ENCODE results near the gene PROSER3. TPM values are rescaled to one million over a fixed set of nuclear protein-coding genes. Genes with fewer than 3 reads are reported as not detected.

The PROSER3 gene
- total RNA-seq, 6 experiments from 2014 or later, result 3.9 to 5.5 (median 4.7) TPM

DNA sequence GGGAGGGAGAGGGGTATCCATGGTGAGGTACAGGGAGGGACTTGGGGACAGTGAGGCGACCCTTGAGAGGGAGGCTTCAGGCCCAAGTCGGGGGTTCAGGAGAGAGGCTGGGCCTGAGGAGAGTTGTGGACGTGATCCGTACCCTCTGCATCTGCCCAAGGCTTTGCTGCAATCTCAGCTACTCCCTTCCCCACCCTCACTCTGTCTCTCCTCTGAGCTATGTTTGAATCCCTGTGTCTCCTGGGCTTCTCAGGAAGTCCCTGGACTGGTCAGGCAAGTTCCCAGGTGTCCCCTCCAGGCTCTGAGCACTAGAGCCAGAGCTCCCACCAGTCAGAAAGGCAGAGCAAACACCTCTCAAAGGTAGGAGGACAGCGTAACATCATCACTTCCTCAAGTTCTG lies 7.8 kb upstream of the PROSER3 start:
- DNase-seq (no peak), ATAC-seq (no peak)
- WGBS (ENCODE audit: insufficient coverage, low coverage, low lambda C conversion rate, missing lambda C conversion rate), result 93% methylated on average over 3 of the region's 5 CpGs
- intact Hi-C loops (cut with DNase I), result no loop called here
- H3K9me3 ChIP-seq, result no peaks in the 10 kb centered on the region
- H3K4me3 ChIP-seq, result no peak overlapping the region
- peaks cover 0 to 13% (median 5%) of the 10 kb centered on the region in 4 donors for H3K36me3 ChIP-seq
- H3K4me1 ChIP-seq, result peaks cover 0 to 20% (median 13%) of the 10 kb centered on the region in 4 donors
- no peak for TF ChIP-seq POLR2A (IDR thresholded peaks at IDR 0.05)
- TF ChIP-seq, protein P1, sequence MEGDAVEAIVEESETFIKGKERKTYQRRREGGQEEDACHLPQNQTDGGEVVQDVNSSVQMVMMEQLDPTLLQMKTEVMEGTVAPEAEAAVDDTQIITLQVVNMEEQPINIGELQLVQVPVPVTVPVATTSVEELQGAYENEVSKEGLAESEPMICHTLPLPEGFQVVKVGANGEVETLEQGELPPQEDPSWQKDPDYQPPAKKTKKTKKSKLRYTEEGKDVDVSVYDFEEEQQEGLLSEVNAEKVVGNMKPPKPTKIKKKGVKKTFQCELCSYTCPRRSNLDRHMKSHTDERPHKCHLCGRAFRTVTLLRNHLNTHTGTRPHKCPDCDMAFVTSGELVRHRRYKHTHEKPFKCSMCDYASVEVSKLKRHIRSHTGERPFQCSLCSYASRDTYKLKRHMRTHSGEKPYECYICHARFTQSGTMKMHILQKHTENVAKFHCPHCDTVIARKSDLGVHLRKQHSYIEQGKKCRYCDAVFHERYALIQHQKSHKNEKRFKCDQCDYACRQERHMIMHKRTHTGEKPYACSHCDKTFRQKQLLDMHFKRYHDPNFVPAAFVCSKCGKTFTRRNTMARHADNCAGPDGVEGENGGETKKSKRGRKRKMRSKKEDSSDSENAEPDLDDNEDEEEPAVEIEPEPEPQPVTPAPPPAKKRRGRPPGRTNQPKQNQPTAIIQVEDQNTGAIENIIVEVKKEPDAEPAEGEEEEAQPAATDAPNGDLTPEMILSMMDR (IDR thresholded peaks at IDR 0.05), result no peak
- H3K27ac ChIP-seq, result no peak overlapping the region
- H3K27me3 ChIP-seq, result no peaks in the 10 kb centered on the region

DNA sequence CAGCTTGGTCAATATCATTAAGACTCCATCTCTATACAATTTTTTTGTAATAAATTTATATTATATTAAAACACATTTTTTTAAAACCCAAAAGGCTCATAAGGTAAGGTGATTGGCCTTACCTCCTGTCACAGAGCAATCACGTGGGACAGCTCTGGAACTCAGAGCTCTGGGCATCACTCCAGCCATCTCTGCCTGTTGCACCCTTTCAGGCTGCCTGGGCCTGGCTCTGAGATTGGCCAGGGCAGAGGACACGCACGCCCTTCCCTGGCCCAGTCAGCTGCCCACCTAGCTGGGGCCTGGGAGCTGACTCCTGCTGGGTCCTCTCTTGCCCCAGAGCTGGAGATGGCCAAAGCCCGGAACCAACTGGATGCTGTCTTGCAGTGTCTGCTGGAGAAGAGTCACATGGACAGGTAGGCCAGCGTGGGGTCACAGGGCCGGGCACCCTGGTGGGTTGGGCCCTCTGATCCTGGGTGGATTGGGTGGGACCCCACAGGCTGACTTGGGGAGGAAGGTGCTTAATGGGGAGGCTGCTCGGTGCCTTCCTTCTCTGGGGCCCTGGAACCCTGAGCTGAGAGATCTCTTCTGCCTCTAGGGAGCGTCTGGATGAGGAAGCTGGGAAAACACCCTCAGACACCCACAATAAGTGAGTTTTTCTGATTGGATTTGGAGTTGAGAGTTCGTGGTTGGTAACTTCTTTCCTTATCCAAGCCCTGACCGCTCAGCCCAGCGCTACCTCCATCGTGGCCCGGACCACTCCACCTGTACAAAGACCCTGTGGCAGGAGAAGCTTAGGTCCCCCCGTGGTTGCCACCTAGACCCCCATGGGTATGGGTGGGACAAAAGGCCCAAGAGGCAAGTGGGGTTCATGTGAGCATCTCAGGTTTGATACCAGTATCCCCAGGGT lies 5.9 kb upstream of the PROSER3 start:
- no peaks in the 10 kb centered on the region for H3K9me3 ChIP-seq
- 67% methylated on average over 5 of the region's 14 CpGs for WGBS (ENCODE audit: insufficient coverage, low coverage, low lambda C conversion rate, missing lambda C conversion rate)
- TF ChIP-seq, protein P1 (IDR thresholded peaks at IDR 0.05), result no peak
- no peak for TF ChIP-seq POLR2A (IDR thresholded peaks at IDR 0.05)
- ATAC-seq (no peak), DNase-seq (peak in 2 of 3 donors; percentile 12 to 76)
- H3K4me3 ChIP-seq, result no peak overlapping the region
- H3K27ac ChIP-seq, result no peak overlapping the region
- intact Hi-C loops (cut with DNase I), result no loop called here
- H3K4me1 ChIP-seq, result peaks cover 0 to 21% (median 12%) of the 10 kb centered on the region in 4 donors
- H3K36me3 ChIP-seq, result peaks cover 0 to 13% (median 5%) of the 10 kb centered on the region in 4 donors
- no peaks in the 10 kb centered on the region for H3K27me3 ChIP-seq

DNA sequence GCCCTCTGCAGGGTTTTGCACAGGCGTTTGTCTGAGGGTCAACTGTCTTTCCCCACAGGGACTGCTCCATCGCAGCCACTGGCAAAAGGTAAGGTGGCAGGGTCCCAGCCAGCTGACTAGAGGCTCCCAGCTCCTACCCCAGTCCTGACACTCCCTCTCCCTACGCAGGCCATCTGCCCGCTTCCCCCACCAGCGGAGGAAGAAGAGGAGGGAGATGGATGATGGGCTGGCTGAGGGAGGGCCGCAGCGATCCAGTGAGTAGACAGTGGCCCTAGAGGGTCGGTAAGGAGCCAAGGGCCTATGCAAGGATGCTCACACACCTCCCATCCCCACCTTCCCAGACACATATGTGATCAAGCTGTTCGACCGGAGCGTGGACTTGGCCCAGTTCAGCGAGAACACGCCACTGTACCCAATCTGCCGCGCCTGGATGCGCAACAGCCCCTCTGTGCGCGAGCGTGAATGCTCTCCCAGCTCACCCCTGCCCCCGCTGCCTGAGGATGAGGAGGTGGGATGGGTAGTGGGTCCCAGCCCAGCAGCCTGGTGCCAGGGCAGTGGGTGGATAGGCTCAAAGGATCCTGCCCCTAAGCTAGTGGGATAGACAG lies 5.1 kb upstream of the PROSER3 start:
- no peaks in the 10 kb centered on the region for H3K27me3 ChIP-seq
- DNase-seq (peak in 1 of 3 donors; percentile 24), ATAC-seq (no peak)
- TF ChIP-seq, protein P1 (IDR thresholded peaks at IDR 0.05), result no peak
- TF ChIP-seq POLR2A (IDR thresholded peaks at IDR 0.05), result no peak
- intact Hi-C loops (cut with DNase I), result no loop called here
- WGBS (ENCODE audit: insufficient coverage, low coverage, low lambda C conversion rate, missing lambda C conversion rate), result 100% methylated on average over 1 of the region's 20 CpGs
- no peaks in the 10 kb centered on the region for H3K9me3 ChIP-seq
- peaks cover 0 to 13% (median 5%) of the 10 kb centered on the region in 4 donors for H3K36me3 ChIP-seq
- peaks cover 0 to 23% (median 12%) of the 10 kb centered on the region in 4 donors for H3K4me1 ChIP-seq
- no peak overlapping the region for H3K27ac ChIP-seq
- H3K4me3 ChIP-seq, result no peak overlapping the region

DNA sequence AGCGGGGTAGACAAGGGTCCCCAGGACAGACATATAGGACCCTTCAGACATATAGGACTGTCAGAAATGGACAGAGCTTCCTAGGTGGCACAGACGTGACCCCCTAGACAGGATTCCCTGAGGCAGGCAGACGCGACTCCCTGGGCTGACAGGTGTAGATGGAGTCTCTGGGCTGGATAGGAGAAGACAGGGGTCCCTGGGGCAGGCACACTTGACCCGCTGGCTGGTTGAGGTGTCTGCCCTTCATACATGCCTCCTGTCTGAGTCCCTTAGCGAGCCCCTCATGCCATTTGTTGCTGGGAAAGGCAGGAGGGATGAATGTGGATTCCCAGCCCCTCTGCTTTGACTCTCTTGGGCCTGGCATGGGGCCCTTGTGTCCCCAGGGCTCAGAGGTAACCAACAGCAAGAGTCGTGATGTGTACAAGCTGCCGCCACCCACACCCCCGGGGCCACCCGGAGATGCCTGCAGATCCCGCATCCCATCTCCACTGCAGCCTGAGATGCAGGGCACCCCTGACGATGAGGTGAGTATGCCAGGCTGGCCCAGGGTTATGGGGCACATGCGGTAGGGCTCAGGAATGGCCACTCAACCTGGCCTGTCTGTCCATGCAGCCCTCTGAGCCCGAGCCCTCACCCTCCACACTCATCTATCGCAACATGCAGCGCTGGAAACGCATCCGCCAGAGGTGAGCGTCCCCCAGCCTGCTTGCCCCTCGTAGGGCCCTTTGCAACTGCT lies 4.2 kb upstream of the PROSER3 start:
- TF ChIP-seq, protein P1 (IDR thresholded peaks at IDR 0.05), result no peak
- no peak for TF ChIP-seq POLR2A (IDR thresholded peaks at IDR 0.05)
- WGBS (ENCODE audit: insufficient coverage, low coverage, low lambda C conversion rate, missing lambda C conversion rate), result 91% methylated on average over 4 of the region's 20 CpGs

More for the DNA sequence above, 4.2 kb upstream of the PROSER3 start:
- Histone ChIP-seq H3K9me3 (no peaks in the 10 kb centered on the region), H3K27ac (no peak overlapping the region), H3K4me1 (peaks cover 0 to 25% (median 11%) of the 10 kb centered on the region in 4 donors), H3K27me3 (no peaks in the 10 kb centered on the region), H3K36me3 (peaks cover 0 to 13% (median 5%) of the 10 kb centered on the region in 4 donors), H3K4me3 (no peak overlapping the region)
- intact Hi-C loops (cut with DNase I), result no loop called here
- DNase-seq (peak in 1 of 3 donors; percentile 18), ATAC-seq (no peak)
